ENCODE measurements around the gene TMEM178B.

The TMEM178B gene

DNA sequence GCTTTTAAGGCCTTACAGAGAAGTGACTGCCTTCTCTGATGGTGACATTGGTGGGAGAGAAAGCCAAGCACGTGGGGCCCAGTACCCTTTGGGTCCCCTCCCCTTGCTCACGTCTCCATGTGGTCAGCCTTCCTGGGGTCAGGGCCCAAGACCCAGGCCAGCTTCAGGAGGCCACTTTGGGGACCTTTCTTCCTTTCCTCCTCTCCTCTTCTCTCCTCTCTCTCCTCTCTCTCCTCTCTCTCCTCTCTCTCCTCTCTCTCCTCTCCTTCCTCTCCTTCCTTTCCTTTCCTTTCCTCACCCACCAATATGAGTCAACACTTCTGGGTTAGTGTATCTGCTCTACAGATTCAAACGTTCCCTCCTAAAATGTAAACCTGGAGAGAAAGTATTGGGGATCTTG is 380.5 kb downstream of the TMEM178B start:
- TF ChIP-seq, protein P1, sequence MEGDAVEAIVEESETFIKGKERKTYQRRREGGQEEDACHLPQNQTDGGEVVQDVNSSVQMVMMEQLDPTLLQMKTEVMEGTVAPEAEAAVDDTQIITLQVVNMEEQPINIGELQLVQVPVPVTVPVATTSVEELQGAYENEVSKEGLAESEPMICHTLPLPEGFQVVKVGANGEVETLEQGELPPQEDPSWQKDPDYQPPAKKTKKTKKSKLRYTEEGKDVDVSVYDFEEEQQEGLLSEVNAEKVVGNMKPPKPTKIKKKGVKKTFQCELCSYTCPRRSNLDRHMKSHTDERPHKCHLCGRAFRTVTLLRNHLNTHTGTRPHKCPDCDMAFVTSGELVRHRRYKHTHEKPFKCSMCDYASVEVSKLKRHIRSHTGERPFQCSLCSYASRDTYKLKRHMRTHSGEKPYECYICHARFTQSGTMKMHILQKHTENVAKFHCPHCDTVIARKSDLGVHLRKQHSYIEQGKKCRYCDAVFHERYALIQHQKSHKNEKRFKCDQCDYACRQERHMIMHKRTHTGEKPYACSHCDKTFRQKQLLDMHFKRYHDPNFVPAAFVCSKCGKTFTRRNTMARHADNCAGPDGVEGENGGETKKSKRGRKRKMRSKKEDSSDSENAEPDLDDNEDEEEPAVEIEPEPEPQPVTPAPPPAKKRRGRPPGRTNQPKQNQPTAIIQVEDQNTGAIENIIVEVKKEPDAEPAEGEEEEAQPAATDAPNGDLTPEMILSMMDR (IDR thresholded peaks at IDR 0.05; ENCODE audit: control extremely low read depth, extremely low read depth, low read depth, missing control alignments), result no peak
- CTCF ChIA-PET, result no interaction called here
- POLR2A ChIA-PET, result no interaction called here
- no peak for DNase-seq (ENCODE audit: extremely low spot score)

DNA sequence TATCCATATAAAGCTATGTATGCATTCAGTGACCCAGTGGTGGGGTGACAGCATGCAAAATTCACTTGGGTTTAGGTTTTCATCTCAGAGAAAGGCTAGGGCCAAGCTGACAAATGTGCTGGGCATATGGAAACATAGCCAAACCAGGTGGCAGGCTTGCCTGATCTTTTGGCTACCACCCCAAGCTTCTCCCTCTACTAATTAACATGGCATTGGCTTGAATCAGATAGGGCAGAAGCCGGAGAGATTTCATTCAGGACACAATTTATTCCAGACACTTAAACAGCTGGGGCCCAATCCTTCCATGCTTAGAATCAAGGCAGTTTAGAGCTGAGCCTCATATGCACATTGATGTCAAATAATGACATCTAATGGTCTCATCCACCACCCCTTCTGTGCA is 381.9 kb downstream of the TMEM178B start:
- no peak for DNase-seq (ENCODE audit: extremely low spot score)
- ChIA-PET POLR2A (no interaction called here), CTCF (interaction anchor here (0.7 kb wide), 1 partner anchor 58 kb away, joined by 3 read pairs; no protein-coding TSS in a partner anchor)
- TF ChIP-seq, protein P1 (IDR thresholded peaks at IDR 0.05; ENCODE audit: control extremely low read depth, extremely low read depth, low read depth, missing control alignments), result no peak

DNA sequence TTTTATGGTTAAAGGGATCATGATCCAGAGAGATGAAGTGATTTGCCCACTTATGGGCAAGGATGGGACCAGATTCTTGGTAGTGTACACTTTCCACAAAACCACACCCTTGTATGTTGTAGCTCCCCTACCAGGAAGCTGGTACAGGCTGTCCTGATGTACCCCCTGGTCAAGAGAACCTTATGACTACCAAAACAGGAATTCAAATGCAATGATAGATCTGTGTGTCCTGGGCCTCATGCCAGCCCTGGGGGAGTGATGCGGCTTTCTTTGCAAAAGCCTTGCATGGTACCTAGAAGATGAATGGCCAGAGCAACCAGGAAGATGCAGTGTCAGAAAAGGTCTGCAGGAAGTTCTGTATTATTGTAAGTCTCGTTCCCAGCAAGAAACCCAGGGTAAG is 382.4 kb downstream of the TMEM178B start:
- POLR2A ChIA-PET, result no interaction called here
- TF ChIP-seq, protein P1 (IDR thresholded peaks at IDR 0.05; ENCODE audit: control extremely low read depth, extremely low read depth, low read depth, missing control alignments), result no peak
- CTCF ChIA-PET, result no interaction called here
- no peak for DNase-seq (ENCODE audit: extremely low spot score)

DNA sequence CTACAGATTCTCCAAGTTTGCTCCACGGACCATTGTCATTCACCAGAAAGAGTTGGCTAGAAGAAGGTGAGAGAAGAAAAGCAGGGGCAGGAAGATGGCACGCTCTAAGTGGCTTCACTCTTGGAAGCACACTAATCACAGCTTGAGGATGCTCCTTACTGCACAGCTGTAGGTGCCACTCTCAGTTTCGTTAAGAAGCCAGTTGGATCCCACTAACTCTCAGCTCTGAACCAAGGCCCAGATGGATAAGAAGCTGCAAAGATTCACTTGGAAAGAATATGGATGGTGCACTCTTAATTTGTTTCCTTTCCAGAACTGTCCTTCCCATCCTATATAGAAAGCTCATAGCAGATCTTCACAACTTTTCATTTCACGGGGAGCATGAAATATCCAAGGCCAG is 382.8 kb downstream of the TMEM178B start:
- POLR2A ChIA-PET, result no interaction called here
- TF ChIP-seq, protein P1 (IDR thresholded peaks at IDR 0.05; ENCODE audit: control extremely low read depth, extremely low read depth, low read depth, missing control alignments), result no peak
- no peak for DNase-seq (ENCODE audit: extremely low spot score)
- CTCF ChIA-PET, result no interaction called here

DNA sequence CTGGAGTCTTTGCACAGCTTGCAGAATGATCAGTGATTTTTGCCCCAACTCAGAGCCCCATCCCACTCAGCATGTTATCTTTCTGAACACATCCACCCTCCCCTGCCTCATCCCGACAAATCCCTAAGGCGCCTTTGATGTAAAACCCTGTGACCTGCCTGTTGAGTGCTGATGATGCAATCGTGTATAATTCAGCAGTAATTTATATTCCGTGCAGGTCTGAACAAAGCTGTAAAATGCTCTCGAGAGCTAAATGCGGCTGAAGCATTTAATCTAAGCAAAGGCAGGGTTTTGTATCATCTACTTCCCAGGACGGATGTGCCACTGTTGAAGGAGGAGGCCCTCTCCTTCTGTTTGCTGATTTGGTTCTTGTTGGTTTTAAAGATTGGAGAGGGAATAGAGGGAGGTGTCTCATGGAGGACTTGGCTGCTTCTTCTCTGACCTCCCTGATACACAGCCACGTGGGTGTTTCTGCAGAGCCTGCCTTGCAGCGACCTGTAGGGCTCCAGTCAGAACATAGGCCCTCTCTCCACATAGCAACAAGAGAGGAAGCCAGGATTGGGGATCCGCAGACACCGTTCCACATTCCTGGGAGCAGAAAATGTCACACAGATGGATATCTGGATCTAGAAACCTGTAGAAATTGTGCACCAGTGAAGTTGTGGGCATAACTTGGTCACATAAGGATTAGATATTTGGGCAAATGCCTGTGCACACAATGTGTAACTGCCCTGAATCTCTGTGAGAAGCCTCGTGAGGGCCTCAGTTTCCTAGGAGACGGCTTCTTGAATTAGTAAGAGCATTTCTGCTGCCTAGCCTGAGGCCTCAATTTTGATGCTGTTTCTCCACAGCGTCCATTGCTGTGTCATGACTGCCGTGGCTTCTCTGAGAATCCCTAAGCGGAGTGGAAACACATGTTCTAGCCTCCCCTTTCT is 387.2 kb downstream of the TMEM178B start:
- CTCF ChIA-PET, result interaction anchor here (1.1 kb wide), 1 partner anchor 73 kb away, joined by 4 read pairs; no protein-coding TSS in a partner anchor
- TF ChIP-seq, protein P1 (IDR thresholded peaks at IDR 0.05; ENCODE audit: control extremely low read depth, extremely low read depth, low read depth, missing control alignments), result no peak
- DNase-seq (ENCODE audit: extremely low spot score), result no peak
- POLR2A ChIA-PET, result no interaction called here

DNA sequence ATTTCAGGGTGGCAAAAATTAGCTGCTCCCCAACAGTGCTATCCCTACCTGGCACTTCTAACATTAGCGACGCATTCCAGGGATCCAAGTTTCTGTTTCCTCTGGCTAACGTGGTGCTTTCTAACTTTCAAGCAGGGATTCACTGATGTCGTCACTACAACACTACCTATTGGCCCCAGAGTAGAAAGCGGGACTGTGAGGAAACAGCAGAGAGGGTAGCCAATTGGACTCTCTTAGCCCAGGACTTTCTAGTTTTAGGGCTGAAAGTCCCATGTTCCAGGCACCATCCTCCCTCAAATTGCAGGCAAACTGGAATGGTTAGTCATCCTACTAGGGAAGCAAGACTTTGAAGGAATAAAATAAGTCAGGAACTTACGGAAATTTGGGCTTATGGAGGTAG is 388.1 kb downstream of the TMEM178B start:
- TF ChIP-seq, protein P1 (IDR thresholded peaks at IDR 0.05; ENCODE audit: control extremely low read depth, extremely low read depth, low read depth, missing control alignments), result no peak
- POLR2A ChIA-PET, result no interaction called here
- DNase-seq (ENCODE audit: extremely low spot score), result no peak
- CTCF ChIA-PET, result no interaction called here
